CD4-positive, alpha-beta T cell treated with Interleukin-12 subunit alpha and Interleukin-12 subunit beta, for 1 hour (primary cell): ENCODE measurements around the gene JPH2.

Source experiments
- DNase-seq: peaks from one replicate; pipeline ENCODE4 v3.0.0-alpha.2; 2020

JPH2 gene

GRCh38 chr20:44120676-44121425, 66.1 kb downstream of the JPH2 start:
- DNase-seq: no peak

DNA sequence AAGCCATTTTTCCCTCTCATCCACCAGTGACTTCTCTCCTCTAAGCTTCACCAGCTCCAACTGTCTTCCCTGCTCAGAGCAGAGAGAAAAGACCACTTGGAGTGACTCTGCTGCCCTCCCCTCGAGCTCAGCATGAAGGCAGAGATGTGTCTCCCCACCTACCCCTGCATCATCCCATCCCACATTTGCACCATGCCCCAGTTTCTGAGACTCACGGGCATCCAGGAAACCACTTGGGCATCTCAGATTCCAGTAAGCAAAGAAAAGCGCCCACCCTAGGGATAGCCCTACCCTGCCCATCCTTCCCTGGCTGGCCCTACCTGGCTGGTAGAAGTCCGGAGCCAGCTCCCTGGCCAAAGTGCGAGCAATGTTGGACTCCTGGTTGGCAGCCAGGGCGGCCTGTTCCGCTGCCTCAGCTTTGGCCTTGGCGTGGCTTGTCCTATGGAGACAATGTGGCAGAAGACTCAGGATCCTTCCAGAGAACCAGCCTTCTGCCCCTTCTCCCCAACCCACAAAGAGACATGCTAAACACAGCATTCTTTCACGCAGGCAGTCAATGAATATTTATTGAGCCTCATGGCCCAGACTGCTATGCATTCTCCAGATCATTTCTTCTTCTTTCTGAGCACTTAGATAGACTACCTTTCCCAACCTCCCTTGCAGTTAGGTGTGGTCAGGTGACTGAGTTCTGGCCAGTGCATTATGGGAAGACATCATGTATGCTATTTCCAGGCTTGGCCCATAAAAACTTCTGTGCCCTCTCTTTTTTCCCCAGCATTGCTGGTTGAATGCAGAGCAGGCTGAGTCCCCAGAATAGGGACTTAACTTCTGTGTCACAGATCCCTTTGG, 68.6 kb downstream of the JPH2 start:
- no peak for DNase-seq

- DNase-seq: no peak
Measured at GRCh38 chr20:44117296-44118184, 69.4 kb downstream of the JPH2 start.

GRCh38 chr20:44115762-44116644, 71.0 kb downstream of the JPH2 start:
- DNase-seq: no peak

DNA sequence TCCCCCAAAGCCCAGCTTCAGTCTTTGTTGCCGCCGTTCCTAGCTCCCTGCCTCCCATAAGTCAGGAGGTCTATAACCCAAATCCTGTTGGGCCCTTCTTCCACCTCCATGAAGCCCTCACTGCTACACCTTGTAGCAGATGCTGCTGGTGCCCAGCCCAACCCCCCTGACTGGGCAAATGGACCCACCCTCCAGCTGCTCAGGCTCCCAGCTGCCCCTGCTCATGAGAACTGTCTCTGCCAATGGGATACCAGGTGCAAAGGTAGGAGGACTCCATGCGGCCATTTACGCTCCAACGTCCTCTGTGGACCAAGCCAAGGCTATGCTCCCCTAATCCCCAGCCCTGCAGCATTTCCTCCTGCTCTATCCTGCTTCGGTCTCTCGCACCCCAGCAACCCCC, 71.8 kb downstream of the JPH2 start:
- no peak for DNase-seq

DNA sequence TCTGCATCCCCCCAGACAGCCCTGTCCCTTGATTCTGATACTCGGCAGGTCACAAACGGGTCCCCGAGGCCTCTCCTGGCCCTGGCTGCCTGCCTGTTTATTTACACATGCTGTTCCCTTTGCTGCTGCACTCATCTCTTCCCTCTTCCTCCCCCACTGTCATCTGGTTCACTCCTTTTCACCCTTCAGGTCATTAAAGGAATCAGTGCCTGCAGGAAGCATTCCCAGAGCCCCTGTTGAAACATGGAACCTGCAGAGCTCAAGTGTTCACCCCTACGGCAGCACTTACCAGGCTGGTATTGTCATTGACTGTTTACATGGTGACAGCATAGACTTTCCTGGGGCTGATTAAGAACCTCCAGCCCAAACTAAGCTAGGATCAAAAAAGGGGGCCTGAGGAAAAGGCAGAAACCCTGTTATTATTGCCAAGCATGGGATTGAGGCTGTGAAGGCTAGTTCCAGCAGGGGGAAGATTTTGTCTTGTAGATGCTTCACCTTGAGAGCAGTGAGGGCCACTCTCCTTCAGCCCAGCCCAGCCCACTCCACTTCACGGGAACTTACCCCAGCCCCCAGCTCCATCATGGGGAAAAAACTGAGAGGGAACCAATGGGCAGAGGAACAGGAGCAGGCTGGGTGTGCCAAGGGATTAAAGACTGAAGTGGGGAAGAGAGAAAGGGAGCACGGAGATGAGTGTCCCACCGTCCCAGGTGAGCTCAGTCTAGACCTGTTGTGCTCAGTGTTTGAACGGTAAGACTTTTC, 73.2 kb downstream of the JPH2 start:
- DNase-seq: no peak

GRCh38 chr20:44112889-44113617, 73.9 kb downstream of the JPH2 start:
- DNase-seq: no peak

- no peak for DNase-seq
Measured at GRCh38 chr20:44112456-44112855, 74.5 kb downstream of the JPH2 start.

GRCh38 chr20:44111712-44112335, 75.2 kb downstream of the JPH2 start:
- DNase-seq: no peak

GRCh38 chr20:44110816-44111568, 76.0 kb downstream of the JPH2 start:
- no peak for DNase-seq

GRCh38 chr20:44109951-44110361, 77.0 kb downstream of the JPH2 start:
- DNase-seq: no peak

DNA sequence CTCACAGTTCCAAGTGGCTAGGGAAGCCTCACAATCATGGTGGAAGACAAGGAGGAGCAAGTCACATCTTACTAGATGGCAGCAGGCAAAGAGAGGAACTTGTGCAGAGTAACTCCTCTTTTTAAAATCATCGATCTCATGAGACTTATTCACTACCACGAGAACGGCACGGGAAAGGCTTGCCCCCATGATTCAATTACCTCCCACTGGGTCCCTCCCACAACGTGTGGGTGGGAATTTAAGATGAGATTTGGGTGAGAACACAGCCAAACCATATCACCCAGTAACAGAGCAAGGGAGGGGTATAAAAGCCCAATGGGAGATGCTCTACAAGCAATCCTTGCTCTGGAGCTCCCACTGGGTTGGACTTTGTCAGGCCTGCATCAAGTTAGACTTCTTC, 80.4 kb downstream of the JPH2 start:
- no peak for DNase-seq

DNA sequence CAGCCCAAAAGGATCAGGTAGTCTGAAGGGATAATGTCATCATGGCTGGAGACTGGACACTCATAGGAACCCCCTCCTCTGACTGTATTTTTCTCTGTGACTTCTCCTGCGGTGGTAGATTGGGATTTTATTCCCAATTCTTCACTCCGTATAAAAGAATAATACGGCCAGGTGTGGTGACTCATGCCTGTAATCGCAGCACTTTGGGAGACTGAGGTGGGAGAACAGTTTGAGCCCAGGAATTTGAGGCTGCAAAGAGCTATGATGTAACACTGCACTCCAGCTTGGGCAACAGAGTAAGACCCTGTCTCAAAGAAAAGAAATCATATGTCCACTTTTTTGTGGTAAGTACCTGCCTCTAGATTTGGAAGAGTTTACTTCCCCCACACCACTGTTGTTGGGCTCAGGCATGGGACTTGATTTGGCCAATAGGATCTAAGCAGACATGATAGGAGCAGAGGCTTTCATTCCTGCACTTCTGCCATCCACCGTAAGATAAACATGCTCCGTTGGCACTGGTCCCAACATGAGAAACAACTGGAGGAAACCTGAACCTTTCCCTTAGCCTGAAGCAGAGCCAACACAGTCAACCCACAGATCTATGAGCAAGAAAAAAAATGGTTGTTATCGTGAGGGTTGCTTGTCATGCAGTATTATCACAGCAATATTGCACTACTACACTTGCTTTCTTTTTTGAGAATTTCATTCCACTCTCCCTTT, 82.0 kb downstream of the JPH2 start:
- no peak for DNase-seq

GRCh38 chr20:44102582-44102981, 84.4 kb downstream of the JPH2 start:
- no peak for DNase-seq

DNA sequence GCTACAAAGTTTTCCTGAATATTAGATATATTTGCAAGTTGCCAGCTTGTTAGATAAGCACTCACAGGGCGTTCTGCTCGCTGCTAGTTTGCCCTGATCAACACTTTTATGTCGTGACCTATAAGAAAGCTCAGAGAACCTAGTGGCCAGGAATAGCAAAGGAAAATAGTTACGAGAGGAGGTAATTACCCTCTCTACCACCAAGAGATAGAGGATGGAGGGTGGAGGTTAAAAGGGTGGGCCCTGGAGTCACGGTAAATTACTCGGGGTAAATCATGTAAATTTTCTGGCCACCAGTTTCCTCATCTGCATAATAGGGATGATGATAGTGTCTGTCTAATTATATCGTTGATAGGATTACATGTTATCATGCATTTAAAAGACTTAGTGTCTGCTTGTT, 87.2 kb downstream of the JPH2 start:
- DNase-seq: no peak

DNA sequence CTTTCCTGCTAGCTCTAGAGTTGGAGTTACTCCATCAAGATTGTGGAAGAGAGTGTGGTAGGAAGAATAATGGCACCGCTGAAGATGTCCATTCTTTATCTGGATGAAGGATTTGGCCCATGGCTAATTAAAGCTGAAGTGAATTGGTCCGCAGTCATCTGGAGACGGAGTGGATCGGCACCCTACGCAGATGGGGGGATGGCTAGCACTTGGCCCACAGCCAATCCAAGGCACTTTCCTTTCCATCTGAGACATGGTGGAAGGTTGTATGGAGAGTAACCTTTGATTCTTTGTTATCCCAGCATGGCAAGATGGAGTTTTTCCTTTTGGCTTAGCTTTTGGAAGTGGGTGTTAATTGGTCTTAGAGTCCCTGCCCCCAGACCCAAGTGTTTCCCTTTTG, 88.3 kb downstream of the JPH2 start:
- no peak for DNase-seq

- no peak for DNase-seq
Measured at GRCh38 chr20:44098256-44098630, 88.7 kb downstream of the JPH2 start.

GRCh38 chr20:44097521-44098255, 89.3 kb downstream of the JPH2 start:
- DNase-seq: no peak
